Fibroblast of the conjunctiva (primary cell): ENCODE results near the gene GSG1L.

ENCODE experiments used
- DNase-seq: peaks from one replicate; pipeline ENCODE4 v3.0.0-alpha.2; 2010; ENCODE audit warnings: low read depth

The GSG1L gene

DNA sequence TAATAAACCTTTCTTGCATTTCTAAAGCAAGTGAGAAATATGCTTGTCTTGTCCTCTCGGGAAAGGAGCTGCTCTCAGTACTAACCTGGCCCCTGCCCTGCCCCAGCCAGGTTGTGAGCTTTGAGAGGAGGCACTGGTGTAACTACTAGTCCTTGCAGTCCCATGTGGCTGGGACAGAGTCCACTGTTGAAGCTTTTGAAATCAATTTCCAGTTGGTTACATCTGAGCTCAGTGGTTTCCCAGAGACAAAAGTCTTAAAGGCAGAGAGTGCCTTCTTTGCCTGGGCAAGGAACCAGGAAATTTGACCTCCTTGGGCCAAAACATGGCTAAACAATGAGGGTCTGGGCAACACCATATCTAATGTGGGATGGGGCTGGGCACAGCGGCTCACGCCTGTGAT lies 48.7 kb downstream of the GSG1L start:
- no peak for DNase-seq

DNA sequence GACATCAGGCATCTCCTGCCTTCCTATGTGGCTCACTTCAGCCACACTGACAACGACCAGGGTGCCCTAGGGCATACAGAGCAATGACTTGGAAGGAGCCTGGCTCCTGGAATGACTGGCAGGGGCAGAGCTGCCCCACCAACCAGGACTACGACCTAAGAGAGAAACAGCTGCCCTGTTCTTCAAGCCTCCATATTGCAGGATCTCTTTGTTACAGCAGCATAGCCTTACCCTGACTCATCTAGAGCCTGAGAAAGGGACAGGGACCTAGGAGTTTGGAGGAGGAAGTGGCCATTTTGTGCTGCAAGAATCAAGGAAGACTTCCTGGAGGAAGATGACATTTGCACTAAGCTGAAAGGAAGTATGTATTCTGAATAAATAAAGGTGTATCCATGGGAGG lies 49.6 kb downstream of the GSG1L start:
- no peak for DNase-seq

DNA sequence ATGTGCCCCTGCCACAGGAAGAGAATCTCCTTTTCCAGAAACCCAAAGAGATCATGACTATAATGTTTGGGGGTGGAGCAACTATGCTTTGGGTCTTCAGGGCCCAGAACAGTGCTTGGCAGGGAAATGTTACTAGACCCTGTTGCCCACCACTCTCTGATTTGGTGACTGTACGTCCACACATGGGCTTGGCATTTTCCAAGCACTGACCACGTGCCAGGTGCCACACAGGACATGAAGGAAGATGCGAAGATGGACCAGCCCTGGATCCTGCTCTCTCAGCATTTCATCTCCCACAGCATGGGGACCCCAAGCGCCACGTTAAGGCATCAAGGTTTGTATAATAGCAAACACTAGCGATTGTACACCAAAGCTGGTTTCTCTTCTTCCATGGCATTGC lies 50.1 kb downstream of the GSG1L start:
- DNase-seq = no peak

DNA sequence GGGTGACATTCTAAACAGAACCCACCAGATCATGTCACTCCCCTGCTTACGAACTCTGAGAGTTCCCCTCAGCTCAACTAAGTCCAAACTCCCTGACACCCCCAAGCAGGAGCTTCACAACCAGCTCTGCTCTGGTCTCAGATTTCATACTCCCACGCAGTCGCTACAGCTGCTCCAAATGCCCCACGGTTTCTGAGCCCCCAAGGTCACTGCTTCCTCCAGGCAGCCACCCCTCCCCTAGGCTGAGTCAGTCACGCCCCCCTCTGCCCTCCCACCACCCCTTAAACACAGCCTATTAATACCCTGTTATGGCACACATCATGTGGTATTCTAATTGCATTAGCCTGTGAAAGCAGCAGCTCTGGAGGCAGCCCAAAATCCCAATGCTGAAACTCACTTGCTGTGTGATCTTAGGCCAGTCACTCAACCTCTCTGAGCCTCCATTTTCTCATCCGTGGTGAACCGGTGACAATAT lies 51.5 kb downstream of the GSG1L start:
- DNase-seq = no peak

DNA sequence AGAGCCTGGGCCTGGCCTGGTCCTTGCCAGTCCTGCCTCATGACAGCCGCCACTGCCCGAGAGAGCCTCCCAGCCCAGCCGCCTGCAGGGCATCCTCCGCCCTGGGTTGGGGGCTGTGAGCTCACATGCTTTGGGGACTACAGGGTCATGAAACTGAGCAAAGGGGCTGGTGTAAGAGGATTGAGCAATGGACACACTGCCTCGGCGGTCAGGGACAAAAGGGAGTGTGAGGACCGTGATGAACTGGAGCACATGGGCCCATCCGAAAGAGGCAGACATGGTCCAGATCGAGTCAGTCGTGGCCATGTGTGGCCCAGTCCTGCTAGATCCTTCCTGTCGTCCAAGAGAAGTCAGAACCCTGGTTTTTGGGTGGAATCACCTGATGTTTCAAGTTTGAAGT lies 52.3 kb downstream of the GSG1L start:
- no peak for DNase-seq

DNA sequence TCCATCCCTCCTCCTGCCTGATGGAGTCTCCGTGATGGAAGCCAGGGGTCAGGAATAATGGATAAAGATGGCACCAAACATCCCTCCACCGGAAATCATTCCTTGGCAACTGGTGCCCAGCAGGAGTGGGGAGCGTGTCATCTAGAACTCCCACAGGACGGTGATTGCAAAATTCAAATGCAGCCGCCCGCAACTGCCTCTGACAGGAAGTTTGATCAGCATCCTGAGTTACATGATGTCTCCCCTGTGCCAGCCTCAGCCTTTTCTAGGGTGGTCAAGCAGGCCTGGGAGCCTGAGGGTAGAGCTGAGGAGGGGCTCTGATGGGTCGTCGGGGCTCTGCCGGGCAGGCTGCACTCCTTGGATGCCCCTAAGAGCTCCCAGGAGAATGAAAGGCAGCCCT lies 52.8 kb downstream of the GSG1L start:
- DNase-seq = no peak

DNA sequence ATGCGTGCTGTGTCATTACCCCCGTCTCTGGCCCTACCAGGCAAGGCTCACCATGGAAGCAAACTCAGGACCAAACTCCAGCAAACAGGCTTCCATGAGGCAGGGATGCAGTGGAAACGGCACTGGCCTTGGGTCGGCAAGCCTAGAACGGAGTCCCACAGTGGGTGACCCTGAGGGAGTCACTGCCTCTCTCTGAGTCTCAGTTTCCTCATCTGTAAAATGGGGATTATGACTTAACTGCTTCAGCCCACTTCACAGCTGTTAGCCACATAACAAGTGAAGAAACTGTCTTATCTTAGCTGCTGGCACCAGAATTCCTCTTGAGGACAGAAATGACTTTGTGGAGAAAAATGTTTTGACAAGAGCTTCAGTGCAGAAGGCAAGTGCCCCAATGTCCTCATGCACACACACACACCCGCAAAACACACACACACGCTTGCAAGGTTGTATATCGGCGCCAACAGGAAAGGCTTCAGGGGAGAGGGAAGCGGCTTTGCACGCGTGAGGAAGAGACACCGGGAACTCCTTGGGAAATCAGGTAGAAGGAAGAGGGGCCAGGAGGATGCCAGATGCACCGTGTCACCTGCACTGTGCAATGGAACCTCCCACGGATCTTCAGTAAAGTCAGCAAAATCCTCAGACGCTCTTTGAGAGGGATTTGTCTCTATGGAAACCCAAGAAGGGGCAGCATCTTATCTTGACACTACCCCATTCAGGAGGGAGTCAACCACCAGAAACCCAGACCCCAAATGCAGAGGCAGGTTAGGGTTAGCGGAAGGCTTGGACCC lies 53.7 kb downstream of the GSG1L start:
- DNase-seq = no peak

DNA sequence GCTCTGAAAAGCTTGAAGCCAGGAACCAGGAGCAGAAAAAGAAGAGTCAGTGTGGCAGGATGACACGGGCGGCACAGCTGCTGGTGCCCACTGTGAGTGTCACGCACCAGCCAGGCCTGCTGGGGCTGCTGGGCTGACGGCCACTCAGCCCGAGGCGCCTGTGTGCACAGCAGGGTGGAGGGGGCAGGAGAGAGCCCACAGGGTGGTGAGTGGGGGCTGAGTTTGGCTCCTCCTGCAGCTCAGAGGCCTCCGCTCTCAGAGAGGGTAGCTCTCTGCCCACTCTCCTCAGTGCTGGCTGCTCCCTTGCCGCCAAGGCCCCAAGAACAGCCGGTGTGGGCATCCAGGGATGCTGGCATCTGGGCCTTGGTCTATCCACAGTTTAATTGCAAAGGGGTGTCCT lies 59.6 kb downstream of the GSG1L start:
- DNase-seq = no peak

DNA sequence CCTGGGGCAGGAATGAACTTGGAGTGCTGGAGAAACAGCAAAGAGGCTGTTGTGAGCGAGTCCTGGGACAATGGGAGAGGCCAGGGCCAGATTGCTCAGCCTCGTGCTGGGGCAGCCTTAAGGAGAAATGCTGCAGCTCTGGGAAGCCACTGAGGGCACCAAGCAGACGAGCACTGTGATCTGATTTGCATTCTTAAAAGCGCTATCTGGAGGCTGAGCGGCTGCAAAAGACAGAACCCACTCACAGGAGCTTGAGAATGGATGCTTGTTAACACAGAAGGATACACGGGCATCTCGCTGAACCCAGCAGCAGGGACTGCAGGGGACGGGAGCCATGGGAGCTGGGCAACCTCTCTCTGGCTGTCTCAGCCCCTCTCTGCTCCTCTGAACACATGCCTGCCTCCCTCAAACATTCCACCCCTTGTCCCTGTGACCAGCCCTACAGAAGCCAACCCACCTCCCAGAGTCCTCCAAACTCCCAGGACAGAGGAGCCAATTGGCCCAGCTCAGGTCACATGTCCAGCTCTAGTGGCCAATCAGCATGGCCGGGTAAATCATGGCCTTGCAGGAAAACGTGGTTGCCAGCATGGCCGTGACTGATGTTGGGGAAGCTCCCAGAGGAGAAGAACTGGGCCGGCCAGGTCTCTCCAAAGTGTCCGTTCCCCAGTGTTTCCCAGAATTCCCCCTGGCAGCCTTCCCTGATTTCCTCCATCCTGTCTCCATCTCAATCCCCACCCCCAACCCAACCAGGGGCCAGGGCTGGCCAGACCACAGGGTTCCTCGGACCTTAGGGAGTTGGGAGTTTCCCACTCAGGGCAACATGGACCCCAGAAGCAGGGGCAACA lies 60.3 kb downstream of the GSG1L start:
- DNase-seq = no peak

DNA sequence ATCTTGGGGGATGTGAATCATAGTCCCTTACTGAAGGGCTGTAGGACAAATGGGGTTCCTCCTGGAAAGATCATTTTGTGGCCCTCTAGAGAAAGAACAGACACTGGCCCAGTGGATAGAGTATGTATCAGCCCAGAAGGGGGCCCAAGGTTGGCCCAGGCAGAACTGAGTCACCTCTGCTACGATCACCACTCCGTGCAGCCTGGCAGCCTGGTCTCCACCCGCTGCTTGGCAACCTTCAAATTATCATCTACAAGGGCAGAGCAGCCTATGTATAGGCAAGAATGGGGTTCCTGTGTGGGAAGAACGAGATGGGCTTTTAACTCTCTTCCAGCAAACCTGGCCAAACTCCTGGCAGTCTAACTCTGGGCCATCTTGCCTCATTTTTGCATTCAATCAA lies 61.9 kb downstream of the GSG1L start:
- no peak for DNase-seq

DNA sequence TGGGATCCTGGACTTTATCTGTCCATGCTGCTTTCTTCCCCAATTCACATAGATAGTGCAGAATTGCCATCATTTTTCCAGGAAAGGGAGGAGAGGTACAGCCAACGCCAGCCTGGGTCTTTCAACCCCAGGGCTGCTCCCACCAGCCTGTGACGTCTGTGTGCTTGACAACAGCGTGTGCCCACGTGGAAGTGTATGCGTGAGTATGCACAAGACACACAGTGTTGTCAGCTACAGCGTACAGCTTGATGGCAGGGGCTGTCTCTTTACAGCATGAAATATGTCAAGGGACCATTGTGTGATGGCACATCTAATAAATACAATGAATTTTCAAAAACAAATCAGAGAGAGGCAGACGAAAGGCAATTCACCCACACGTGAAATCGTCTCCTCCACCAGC lies 62.3 kb downstream of the GSG1L start:
- DNase-seq = no peak

DNA sequence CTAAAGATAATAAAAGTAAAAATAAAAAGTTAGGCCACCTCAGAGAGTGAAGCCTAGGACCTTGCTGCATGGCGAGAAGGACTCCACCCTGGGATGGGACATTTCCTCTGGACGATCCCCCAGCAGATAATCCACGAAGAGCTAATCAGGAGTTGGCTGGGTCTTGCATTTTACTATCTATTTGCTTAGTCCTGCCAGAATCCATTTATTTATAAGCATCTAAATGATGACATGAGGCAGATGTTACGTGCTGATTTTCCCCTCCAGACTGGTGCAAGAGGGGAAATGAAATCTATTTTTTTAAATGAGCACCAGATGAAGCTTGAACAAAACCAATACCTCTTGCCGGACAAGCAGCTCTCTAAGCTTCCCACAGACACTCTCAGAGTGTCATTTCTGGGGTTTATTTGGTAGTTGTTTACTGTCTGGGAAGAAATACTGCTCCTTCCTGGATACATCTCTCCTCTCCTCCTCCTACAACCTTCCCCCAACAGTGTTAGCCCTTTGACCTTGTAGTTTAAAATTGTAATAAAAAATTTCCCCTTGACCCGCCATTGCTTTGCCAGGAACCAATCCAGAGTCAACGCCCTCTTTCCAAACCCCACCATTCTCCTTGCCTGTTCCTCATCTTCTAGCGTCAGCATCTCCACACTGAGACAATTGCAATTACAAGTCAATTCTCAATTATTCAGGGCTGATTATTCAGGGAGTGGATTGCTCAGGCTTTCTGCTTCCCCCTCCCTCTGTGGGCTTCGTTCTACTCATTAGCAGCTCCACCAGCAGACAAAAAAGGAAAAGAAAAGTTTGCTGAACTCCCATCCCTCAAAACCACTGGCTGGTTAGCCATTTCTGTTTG lies 63.0 kb downstream of the GSG1L start:
- DNase-seq = no peak

DNA sequence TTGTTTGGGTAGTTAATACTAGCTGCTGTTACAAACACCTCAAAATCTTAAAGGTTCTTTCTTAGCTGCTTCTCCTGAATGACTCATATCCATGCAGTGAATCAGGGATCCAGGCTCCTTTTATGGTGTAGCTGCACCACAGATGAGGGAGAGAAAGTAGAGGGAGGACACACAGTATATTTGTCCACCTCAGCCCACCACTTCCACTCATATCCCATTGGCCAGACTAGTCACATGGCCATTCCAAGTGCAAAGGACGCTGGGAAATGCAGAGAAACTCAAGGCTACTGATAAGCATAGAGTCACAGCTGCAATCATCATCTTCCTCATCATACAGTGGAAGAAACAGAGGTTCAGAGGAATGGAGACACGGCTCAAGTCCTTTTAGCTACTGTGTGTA lies 63.8 kb downstream of the GSG1L start:
- DNase-seq = no peak

DNA sequence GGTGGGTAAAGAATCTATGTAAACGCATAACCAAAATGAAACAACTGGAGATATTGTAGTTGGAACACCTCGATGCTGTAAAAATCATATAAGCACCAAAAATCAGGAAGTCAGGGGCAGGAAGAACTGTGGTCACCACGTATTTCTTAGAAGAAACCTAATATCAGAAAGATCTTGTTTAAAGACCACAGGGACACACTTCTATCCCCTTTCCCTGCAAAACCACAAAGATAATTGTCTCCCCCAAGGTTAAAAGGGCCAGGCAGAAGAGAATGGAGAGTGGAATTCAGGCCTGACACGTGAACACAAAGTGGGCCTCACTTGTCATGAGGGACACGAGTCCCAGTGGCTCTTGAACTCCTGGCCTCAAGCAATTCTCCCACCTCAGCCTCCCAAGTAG lies 68.1 kb downstream of the GSG1L start:
- DNase-seq = no peak

DNA sequence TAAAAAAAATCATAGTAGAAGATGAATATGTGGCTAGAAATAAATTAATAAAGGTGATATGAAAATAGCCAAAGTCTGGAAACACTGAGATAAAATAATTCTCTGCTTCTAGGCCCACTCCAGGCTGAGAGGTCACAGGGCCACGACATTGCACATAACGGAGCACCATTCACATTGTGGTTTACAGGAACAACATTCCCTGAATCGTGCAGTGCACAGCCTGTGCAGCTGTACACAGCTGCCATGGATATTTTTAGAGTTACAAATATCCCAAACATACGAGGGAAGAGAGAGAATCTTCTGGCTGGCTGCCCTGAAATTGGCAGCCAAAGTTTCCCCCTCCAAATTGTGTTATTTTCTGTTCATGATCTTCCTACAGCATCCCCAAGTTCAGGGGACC lies 68.8 kb downstream of the GSG1L start:
- no peak for DNase-seq

DNA sequence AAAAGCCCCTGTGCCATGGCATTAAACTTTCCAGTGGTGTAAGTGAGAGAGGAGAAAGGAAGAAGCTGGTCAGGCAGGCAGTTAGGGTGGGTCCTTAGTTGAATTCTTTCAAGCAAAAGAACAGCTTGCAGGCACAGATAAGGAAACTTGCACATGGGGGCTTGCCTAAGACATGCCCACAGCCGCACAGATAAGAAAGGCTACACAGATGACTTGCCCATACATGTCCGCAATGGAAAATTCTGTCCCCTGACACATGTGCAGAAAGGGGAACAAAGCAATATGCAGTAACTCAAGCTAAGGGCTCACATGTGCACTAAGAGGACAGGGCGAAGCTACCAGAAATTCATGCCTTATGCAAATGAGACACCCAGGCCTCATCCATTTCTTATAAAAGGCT lies 69.9 kb downstream of the GSG1L start:
- DNase-seq = no peak

DNA sequence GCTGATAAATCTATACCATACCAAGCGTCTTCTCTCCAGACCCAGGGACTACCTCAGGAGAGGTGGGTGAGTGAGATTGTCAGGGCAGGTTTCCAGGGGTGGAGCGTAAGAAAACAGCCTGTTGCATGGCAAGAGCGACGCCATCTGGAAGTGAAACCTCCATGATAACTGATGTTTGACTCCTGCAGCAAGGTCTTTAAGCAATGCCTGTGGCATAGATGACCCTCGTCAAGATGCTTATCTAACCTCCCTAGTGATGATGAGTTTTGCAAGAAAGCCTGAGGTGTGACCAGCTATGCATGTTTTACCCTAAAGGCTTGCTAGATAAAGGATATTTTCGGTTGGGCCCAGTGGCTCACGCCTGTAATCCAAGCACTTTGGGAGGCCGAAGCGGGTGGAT lies 71.6 kb downstream of the GSG1L start:
- DNase-seq = no peak

DNA sequence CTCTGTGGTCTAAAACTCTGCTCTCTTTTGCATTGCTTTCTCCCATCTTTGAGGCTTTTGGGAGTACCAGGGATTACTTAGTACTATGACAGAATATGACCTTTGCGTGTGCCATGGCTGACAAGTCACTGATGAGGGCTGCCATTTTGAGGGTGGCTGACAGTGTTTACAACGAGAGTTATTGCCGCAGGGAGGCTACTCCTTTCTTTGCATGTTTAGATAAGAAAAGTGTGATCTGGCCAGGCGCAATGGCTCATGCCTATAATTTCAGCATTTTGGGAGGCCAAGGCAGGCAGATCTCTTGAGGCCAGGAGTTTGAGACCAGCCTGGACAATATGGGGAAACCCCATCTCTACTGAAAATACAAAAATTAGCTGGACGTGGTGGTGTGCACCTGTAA lies 77.5 kb downstream of the GSG1L start:
- no peak for DNase-seq

DNA sequence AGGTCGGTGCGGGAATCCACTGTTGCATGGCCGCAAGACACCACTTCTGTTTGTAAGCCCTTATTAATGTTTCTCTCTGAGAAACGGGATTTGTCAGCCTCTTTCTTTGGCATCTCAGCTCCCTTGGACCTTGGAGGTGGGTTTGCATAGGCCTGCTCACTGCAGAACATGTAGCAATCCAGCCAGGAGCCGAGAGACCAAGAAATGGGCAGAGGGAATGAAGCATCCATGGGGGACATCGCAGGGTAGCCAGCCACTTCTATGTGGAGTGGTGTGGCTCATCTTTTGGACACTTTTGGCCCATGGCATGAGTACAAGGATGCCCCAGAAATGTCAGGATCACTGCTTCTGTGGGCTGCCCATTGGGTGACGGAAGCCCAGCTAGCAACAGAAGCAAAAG lies 79.4 kb downstream of the GSG1L start:
- DNase-seq = no peak

DNA sequence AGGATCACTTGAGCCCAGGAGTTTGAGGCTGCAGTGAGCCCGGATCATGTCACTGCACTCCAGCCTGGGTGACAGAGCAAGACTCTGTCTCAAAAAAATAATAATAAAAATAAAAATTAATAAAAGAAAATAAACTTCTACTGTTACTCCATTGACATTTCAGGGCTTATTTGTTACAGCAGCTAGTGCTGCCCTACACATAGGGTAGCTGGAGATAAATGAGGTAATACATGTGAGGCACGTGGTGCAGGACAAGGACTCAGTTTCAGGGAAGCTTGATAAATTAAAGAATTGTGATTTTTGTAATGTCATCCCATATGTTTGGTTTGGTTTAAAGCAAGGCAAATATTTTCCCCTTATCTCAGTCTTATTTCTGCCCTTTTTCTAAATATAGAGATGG lies 80.3 kb downstream of the GSG1L start:
- DNase-seq = no peak

DNA sequence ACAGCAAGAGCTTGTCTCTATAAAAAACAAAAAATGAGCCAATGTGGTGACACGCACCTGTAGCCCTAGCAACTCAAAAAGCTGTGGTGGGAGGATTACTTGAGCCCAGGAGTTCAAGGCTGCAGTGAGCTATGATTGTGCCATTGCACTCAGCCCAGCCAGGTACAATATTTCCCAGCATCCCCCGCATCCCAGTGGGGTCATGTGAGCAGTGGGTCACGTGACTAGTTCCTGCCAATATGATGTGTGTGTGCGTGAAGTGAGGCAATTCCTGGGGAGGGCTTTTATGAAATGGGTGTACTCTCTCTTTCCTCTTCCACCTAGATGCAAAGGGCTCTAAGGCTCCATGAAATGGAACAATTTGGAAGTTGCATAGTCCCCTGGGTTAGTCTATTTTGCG lies 81.3 kb downstream of the GSG1L start:
- DNase-seq = no peak

DNA sequence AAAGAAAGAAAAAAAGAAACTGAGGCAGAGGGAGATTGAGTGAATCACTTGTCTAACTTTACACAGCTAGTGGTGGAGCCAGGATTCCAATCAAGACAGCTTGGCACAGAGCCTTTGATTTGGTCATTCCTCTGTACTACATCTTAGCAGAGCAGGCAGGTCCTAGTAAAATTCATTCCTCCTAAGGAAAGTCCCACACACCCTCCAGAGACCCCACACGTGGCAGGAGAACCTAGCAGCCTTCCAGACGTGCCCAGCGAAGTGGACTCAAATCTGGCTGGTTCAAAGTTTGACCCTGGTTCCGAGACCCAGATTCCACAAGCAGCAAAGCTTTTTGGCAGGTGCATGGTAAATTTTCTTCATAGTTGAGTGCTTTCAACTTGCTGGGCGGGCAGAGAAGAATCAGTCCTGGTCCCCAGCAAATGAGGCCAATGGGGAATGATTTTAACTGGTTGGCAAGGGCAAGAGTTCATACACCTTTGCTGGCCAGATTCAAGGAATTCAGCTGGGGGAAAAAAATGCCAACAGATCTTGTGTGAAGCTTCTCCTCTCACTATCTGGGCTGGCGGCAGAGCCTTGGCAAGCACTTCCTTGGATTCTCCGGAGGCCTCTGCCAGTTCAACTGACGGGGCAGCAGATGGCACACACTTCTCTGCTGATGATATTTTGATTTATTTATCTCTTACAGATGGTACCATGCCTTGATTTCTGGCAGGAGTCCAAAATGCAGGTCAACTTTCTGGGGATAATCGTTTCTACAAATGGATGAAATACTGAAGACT lies 82.4 kb downstream of the GSG1L start:
- DNase-seq = no peak
